G401 (cell line): ENCODE measurements around the gene SLC20A1. TPM values are rescaled to one million over a fixed set of nuclear protein-coding genes. Genes with fewer than 3 reads are reported as not detected.

Source experiments
- DNase-seq: peaks from one replicate; pipeline ENCODE4 v3.0.0-alpha.2; 2015; ENCODE audit warnings: low spot score
- in situ Hi-C: cut with HindIII; loops from 2 replicates; pipeline ENCODE4 v1.10.0; 2016; ENCODE audit warnings: low sequenced_read_pairs, mixed read lengths
- total RNA-seq: library from RNA; depleted of rRNA; stranded (reverse); fragments of >200 nt; shearing (Covaris generic); gene quantifications from 2 replicates; pipeline ENCODE4 v1.2.3, GENCODE V29; 2014

The SLC20A1 gene
- total RNA-seq, 1 experiment from 2014 or later, result 125 TPM

DNA sequence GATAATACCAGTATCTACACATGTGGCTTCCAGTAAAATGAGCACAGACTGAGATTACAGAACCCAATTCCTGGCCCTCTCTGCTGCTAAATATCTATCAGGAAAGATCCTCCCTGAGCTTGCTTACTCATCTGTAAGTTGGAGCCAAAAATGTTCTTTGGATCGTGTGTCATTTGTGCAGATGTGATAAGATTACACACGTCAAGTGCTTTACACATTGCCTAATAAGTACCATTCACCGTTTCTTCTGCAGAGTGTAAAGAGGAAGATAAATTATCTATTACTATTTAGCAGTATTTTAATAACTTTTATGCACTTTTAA lies 23.2 kb upstream of the SLC20A1 start:
- no peak for DNase-seq
- in situ Hi-C loops, result no loop called here

DNA sequence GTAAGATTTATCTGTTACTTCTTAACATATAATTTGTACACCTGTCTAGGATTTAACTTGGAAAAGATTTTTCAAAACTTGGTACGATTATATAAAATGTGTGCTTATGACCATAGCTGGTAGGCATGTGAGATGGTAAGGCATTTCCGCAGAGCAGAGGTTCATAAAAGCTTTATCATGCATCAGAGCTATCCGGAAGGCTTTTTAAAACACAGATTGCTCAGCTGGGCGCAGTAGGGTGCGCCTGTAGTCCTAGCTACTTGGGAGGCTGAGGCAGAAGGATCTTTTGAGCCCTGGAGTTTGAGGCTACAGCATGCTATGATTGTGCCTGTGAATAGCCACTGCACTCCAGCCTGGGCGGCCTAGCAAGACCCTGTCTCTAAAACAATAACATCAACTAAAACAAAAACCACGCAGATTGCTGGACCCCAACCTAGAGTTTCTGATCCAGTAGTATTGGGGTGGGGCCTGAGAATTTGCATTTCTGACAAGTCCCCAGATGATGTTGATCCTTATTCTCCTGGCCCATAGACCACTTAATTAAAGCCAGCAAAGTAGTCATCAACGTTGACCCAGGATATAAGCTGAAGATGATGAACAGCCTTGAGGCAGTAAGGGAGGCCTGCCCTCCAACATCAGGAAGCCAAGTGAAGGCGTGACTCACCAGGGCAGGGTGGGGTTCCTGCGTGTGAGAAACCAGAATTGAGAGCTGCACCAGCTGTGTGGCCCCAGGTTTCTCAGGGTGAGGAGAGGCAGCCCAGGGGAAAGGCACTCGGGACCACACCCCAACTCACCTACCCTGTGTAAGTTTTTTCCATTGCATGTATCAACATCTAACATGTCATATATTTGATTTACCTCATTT lies 21.6 kb upstream of the SLC20A1 start:
- DNase-seq, result no peak
- in situ Hi-C loops, result no loop called here

DNA sequence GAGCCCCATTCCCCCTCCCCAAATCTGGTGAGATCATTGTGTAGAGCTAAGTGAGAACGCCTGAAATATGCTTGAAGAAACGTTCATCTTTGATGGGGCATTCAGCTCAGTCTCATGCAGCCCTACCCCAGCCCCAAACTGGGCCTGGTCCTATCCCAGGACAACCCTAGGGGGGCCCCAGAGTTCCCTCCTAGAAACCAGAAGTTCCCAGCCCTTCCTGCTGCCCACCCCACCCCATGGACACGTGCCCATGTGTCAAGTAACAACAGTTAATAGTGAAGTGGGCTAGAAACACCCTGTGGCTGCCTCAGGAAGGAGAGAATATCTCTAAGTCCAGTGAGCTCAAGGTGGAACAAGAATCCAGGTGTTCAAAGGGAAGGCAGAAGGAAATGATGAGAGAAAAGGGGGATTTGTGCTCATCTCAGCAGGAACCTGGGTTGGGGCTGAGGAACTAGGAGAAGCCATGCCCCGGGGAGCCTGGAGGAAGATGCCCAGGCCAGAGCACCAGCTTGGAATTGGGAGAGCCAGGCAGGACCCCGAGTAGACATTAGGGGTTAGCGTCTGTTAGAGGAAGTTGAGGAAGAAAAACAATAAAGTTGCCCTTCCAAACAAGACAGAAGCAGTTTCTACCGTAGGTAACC lies 20.1 kb upstream of the SLC20A1 start:
- DNase-seq, result no peak
- in situ Hi-C loops, result no loop called here

DNA sequence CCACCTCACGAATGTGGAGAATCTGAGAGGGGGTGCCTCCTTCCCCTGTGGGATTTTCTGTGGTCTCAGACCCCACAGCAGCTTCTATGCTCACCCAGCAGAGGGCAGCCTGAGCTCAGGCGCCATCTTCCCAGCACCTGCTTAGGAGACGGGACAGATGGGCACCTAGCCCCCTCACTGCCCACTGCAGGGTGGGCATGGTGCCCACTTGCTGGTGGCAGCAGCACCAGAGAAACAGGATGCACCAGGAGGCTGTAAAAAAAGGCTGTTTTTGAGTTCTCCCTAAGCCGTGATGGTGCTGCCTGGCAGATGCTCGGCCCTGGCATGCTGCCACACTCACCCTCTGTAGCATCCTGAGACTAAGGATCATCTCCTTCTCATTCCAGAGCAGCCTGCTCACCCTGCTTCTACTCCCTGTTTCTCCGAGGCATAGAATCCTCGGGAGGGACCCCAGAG lies 19.1 kb upstream of the SLC20A1 start:
- DNase-seq, result peak; percentile 86
- in situ Hi-C loops, result no loop called here

DNA sequence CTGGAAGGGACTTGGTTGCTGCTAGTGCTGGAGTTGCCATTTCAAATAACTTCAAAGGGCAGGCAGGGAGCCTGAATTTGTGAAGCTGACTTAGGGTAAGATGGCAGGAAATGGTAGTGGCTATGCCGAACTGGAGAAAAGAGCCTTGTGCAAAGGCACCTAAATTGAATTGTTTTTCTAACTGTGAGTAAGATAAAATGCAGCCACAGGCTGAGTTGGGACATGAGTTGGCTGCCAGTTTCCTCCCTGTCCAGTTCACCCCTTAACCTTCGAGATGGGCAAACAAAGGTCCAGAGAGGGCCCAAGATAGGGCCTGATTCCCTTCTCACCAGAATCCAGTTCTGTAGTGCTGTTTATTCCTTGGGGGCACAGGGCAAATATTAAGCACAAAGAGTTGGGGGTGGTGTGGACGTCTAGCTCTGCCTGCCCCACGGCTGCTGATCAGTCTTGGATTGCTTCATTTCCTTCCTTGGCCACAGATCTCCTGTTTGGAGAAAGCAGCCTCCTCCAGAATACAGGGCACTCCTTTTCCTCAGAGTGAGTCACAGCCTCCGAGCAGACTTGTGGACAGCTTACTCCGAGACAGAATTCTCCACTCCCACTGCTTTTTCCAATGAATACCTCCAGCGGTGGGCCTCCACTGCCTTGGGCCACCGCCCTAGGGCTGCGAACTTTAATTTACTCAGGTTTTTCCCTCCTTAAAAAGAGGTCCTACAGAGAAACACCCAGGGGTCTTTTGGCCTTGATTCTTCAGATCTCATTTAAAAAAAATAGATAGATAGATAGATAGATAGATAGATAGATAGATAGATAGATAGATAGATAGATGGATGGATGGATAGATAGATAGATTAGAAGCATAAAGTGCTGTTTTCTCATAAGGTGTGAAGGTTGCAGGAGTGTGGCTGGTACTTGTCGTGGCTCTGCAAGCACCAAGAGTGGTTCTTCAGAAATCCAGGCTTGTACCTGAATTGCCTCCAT lies 18.4 kb upstream of the SLC20A1 start:
- in situ Hi-C loops, result no loop called here
- peak; percentile 36 for DNase-seq

DNA sequence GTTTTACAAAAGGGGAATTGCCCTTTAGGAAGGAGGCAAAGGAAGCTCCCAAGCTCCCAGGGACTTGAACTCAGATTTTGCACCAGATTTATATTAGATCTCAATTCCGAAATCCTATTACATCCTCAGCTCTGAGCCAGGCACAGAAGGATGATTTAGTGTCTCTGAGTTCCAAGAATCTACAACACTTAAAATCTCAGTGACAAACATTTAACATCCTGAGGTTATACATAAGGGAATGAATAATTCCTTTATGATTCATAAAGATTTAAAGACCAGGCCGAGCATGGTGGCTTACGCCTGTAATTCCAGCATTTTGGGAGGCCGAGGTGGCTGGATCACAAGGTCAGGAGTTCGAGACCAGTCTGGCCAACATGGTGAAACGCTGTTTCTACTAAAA lies 16.5 kb upstream of the SLC20A1 start:
- in situ Hi-C loops, result no loop called here

DNA sequence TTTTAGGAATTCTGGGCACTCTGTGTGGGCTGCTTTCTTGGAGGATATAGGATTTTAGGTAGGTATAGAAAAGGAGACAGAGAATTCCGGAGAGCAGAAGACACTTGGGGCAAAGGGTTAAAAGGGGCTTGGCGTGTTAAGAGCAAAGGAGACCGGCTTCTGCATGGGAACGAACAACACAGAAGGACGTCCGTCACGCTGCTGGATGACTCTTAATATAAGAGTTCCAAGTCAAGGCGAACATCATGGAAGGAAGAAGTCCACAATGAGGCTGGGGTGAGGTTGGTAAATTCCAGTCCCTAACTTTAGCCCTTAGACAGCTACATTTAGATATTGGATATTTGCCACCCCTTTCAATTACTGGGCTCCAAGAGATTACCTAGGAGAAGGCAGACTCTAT lies 15.9 kb upstream of the SLC20A1 start:
- DNase-seq, result no peak
- in situ Hi-C loops, result no loop called here

More for the DNA sequence above, 16.5 kb upstream of the SLC20A1 start:
- DNase-seq, result no peak

DNA sequence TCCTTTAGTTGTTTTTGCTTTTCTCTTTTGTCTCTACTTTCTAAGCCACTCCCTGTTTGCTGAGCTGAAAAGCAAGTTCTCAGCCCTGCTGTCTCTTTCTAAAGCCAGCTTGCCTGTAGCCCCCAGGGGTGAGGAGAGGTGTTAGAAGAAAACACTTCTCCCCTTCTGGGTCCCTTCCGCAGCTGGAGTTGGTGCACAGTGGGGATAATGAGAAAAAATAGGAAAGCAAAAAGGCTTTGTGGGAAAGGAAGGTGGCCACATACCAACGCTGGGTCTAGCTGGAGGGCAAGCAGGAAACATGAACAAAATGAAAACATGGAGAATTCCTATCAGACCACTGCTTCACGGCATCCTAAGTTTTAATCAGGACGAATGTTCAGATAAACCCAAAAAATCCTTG lies 15.5 kb upstream of the SLC20A1 start:
- no peak for DNase-seq
- in situ Hi-C loops, result no loop called here

DNA sequence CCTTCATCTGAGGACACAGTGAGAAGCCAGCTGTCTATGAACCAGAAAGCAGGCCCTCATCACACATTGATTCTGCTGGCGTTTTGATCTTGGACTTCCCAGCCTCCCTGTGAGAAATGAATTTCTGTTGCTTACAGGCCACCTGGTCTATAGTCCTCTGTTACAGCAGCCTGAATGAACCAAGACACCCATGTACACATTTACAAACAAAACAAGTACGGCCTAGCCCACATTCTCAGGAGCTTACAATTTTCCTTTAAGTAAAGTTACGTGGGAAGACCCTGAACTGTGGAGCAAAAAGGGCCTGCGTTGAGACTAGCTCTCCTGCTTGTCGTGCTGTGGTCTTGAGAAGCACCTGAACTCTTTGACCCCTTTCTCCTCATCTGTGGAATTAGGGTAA lies 12.0 kb upstream of the SLC20A1 start:
- no peak for DNase-seq
- in situ Hi-C loops, result no loop called here

DNA sequence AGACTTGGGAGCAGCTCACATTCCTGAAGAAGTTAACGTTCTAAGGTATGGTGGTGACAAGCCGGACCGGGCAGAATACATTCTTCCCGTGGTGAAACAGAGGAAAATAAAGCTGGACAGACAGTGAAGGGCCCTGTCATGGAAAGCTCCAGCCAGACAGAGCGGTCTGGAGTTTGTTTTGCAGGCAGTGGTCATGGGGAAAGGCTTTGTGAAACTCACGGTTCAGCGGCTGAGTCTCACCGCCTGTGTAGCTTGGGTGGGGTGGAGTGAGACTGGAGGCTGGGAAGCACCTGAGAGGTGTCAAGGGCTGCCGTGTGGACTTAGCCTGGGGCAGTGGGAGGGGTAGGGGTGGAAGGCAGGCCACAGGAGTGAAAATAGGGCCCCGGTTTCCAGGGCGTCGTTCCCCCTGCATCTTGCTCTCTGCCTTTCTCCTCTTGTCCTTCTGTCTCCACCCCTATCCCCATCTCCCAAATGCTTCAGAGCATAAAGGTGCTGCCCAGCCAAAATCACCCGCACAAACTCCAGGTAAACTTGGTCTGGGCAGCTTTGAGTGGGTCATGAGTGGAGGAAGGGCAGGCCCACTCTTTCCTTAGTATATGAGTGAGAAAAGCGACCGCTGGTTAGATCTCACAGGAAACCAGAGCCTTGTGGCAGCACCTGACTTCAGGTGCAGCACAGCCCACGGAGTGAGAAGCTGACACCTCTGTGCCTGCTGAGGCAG lies 11.4 kb upstream of the SLC20A1 start:
- in situ Hi-C loops, result no loop called here
- no peak for DNase-seq

DNA sequence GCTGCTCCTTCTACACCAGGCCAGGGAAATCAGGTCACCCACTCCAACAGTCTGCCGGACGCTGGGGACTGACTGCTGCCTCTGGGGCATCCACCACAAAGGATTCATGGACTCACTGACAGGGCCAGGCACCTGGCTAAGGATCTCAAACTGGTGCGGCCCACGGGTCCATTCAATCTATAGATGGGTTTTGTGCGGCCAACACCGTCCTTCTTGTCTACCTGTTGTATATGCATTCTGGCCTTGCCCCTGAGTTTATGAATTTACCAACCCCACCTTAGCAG lies 10.9 kb upstream of the SLC20A1 start:
- in situ Hi-C loops, result no loop called here

DNA sequence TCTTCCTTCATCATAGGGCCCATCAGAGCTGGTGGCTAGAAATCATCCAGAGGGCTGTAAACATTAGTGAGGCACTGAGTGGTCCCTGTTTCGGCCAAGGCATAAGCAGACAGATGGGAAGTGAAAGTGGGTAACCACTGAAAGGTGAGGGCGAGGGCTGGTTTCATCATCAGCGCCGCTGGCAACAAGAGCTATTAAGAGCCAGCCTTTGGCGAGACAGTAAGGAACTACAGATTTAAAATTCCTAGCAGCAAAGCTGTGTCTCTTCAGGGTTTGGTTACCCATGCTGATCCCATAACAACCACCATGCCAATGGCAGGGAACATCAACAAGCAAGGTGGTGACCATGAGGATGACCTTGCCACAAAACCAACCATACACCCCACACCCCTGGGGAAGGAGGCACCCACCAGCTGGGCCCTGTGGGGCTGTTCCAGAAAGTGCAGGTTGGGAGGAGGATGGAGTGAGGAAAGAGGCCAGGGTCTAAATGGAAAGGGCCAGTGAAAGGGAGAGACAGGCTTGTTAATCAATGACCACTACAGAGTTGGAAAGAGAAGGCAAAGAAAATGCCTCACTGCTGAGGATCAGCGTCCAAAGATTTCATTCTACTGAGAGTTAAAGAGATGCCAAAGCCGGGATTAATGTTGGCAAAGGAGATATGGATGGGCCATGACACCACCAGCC lies 9.0 kb upstream of the SLC20A1 start:
- in situ Hi-C loops, result no loop called here
- no peak for DNase-seq

More for the DNA sequence above, 10.9 kb upstream of the SLC20A1 start:
- DNase-seq, result no peak

DNA sequence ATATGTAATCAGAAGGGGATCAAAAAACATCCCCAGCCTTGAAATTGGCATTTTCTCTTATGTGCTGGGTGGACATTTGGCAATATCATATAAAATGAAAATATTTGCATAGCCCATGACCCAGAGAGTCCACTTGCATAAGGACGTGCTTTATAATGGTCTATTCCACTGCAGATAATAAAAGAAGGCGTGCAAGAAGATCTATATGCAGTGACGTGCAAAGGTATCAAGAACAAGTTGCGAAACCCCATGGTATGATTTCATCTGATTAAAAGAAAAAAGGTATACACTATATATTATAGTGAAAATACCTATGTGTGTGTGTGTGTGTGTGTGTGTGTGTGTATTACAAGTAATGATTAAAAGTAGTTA lies 8.5 kb upstream of the SLC20A1 start:
- in situ Hi-C loops, result no loop called here
- DNase-seq, result no peak

DNA sequence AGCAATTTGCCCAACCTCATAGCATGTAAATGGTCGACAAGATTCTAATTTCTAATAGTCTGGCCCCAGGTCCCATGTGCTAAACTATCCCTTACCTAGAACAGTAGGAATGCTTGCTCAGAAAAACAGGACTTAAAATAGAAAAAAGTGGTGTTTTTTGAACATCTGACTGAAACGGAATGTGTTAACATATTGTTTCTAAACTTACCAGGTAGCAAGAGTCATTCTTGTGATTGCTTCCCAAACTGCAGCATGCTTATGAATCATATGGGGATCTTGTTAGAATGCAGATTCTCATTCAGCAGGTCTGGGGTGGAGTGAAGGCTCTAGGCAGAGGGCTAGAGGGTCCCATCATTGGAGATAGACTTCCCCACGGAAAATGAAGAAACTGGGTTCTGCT lies 5.8 kb upstream of the SLC20A1 start:
- in situ Hi-C loops, result no loop called here
- DNase-seq, result no peak

DNA sequence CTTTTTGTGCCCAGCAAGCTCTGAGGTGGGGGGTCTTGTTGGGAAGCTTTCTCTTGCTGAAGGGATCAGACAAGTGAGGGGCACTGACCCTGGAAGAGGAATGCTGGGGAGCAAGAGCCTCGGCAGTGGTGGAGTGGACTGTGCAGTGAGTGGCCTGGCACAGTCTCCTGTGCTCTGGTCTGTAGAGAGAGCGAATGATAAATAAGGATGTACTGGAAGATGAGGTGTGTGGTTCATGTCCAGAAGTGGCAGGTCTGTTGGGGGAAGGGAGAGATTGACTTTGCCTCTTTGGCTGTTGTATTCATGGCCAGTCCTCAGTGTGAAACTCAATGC lies 5.3 kb upstream of the SLC20A1 start:
- DNase-seq, result no peak
- in situ Hi-C loops, result no loop called here

DNA sequence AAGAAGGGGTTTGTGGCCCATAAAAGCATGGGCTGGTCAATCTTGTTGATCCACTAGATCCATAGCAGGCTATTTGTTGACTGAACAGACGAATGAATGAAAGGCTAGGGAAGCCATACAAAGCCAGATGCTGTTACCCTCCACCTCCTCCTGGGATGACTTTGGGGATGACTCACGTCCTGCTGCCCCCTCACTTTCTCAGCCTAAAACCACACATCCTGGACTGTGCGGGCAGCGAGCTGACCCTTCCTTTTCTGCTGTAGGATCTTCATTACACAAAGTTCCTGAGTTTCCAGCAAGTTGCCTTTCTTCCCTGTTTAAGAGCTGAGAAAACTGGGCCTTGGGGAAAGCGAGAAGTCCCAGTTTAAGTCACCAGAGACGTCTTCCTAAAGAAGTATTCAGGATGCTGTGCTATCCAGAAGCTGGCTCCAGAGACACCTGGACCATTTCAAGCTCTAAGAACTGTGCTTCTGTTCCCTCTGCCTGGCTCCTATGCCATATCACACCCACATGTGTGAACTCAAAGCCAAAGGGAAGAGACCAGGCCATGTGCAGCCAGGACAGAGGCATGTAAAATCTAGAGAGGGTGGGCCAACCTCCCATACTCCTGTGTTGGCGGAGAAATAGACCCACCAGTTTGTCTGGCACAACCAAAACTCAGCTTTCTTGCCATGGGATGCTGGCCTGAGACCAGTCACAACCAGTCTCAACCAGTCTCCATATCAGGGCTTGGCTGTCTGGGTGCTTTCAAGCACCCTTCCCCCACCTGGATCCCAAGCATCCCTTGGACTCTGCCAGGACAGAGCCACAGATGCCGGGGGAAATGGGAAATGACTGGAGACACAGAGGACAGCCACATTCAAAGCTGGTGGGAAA lies 4.7 kb upstream of the SLC20A1 start:
- in situ Hi-C loops, result no loop called here
- DNase-seq, result no peak

DNA sequence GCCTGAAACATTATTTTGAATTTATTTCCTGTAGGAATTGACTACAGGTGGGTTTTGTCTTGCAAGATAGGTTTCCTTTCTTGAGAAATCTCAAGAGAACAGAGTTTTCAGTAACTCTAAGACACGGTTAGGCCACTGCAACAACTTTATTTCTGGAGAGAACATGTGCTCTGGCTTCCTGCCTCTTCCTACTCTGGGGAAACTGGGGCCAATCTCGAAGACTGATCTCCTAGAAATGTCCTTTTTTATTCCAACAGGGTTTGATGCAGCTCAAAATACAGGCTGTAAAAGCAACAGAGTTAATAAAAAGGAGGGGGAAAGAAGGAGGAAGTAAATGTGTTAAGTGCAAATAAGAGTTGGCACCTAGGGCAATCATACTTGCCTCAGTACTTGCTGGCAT lies 4.0 kb upstream of the SLC20A1 start:
- DNase-seq, result no peak
- in situ Hi-C loops, result no loop called here

DNA sequence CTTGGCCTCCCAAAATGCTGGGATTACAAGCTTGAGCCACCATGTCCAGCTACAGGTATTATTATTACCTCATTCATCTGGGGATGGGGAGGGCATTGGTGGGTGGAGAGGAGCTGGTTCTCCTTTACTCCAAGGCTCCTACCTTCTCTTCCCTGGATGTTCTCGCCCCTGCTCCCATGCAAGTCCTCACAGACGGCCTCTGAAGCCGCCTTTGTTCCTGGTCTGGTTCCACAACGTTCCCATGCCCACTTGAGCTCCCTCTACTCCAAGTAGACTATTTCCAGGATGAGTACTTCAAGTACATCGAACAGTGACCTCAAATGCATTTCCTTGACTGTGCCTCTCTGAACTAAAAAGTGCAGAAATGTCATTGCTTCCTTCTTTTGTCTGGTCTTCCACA lies 3.2 kb upstream of the SLC20A1 start:
- in situ Hi-C loops, result no loop called here
- DNase-seq, result no peak
